Measurements from ENCODE around the gene POLR2E. TPM values are rescaled to one million over a fixed set of nuclear protein-coding genes. Genes with fewer than 3 reads are reported as not detected.

Gene POLR2E
- total RNA-seq, 1 experiment from 2014 or later: 261 TPM

DNA sequence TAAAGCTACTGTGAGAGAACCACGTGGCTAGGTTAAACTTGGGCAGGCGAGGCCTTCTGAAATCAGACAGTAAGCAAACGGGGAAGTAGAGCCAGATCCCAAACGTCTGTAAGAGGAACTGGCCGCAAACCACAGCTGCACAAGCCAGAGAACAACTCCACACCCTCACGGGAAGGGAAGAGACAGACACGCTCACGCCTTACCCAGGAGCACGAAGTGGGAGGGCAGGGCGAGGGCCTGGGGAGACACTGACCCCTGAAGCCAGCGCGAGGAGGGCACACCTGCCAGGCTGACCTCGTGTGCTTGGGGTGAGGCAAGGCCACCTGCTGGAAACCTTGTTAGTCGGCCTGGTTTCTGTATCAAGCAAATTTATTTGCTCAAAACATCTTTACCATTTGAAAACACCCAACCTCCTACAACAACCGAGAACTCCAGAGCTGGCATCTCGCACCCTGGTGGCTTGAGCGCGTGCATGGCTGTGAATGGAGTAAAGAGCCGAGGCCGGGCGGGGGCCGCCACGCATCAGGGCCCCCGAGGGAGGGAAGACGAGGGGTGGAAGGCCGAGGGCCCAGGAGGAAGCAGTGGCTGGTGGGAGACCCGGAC is 7.3 kb downstream of the POLR2E start:
- Histone ChIP-seq H3K79me1 (ENCODE audit: insufficient read depth, low read depth, low read length, poor library complexity, severe bottlenecking) (no peaks in the 10 kb centered on the region), H3K79me2 (ENCODE audit: insufficient read depth, low read length) (no peaks in the 10 kb centered on the region), H4K20me1 (ENCODE audit: control insufficient read depth, insufficient read depth, insufficient read length) (no peaks in the 10 kb centered on the region), H3K18ac (ENCODE audit: insufficient read length, low read depth, low read length) (no peak overlapping the region), H2BK20ac (ENCODE audit: low read depth, low read length, poor library complexity, severe bottlenecking) (no peak overlapping the region), H3K23me2 (ENCODE audit: insufficient read length, low read depth, low read length, poor library complexity, severe bottlenecking) (no peaks in the 10 kb centered on the region), H2BK15ac (ENCODE audit: low read depth, low read length) (no peak overlapping the region), H3K4me2 (ENCODE audit: insufficient read depth, insufficient read length, low read length) (no peak overlapping the region), H2AK5ac (ENCODE audit: insufficient read length, low read length) (no peak overlapping the region), H2AFZ (ENCODE audit: low read length) (no peak overlapping the region), H3K23ac (ENCODE audit: insufficient read length, low read depth, low read length) (no peak overlapping the region), H3K4me1 (ENCODE audit: insufficient read depth, low read length) (no peaks in the 10 kb centered on the region), H2BK120ac (ENCODE audit: low read depth, low read length, poor library complexity, severe bottlenecking) (no peak overlapping the region), H2BK5ac (ENCODE audit: insufficient read length, low read length) (peak overlapping the region; percentile 32), H3K9ac (ENCODE audit: extremely low read depth, insufficient read length, low read length) (no peak overlapping the region), H3K9me3 (ENCODE audit: control insufficient read depth, low read depth, low read length) (no peaks in the 10 kb centered on the region), H4K8ac (replicated peaks; ENCODE audit: insufficient read length, low read depth, low read length) (no peak overlapping the region), H3K4ac (ENCODE audit: low read depth, low read length) (no peak overlapping the region), H3K27ac (ENCODE audit: insufficient read length, low read depth, low read length) (no peak overlapping the region), H4K91ac (ENCODE audit: insufficient read length, low read depth, low read length) (no peak overlapping the region), H2BK12ac (ENCODE audit: insufficient read length, low read depth, low read length) (no peak overlapping the region), H3K56ac (ENCODE audit: insufficient read length, low read depth, low read length) (no peak overlapping the region), H3K14ac (ENCODE audit: insufficient read depth, low read length) (no peak overlapping the region), H4K5ac (ENCODE audit: insufficient read length, low read depth, low read length) (no peak overlapping the region), H3T11ph (ENCODE audit: low read length) (no peak overlapping the region), H3K27me3 (ENCODE audit: insufficient read depth, low read length) (no peaks in the 10 kb centered on the region)
- WGBS (ENCODE audit: extremely low coverage, insufficient read length, low lambda C conversion rate): no CpG with 5 or more reads among the region's 27 CpGs
- H3K4me3 Mint-ChIP-seq: no peak overlapping the region
- DNase-seq: no peak
- 0 out of 4 replicates have a peak, but pooled peaks cover 0 to 2% of the 10 kb centered on the region in 2 experiments for H3K4me1 Mint-ChIP-seq
- H3K9me3 Mint-ChIP-seq: no peaks in the 10 kb centered on the region
- H3K36me3 Mint-ChIP-seq (ENCODE audit: insufficient read depth in 1 of 3, low read depth in 3 of 3): peaks cover 16 to 53% (median 47%) of the 10 kb centered on the region in 3 experiments; a peak in 6 of 7 replicates
- H3K27me3 Mint-ChIP-seq (ENCODE audit: low read depth): no peaks in the 10 kb centered on the region
- H3K27ac Mint-ChIP-seq: peak overlapping the region in 2 of 3 experiments; percentile 61 to 94; a peak in 4 of 7 replicates
- TF ChIP-seq, protein P1, sequence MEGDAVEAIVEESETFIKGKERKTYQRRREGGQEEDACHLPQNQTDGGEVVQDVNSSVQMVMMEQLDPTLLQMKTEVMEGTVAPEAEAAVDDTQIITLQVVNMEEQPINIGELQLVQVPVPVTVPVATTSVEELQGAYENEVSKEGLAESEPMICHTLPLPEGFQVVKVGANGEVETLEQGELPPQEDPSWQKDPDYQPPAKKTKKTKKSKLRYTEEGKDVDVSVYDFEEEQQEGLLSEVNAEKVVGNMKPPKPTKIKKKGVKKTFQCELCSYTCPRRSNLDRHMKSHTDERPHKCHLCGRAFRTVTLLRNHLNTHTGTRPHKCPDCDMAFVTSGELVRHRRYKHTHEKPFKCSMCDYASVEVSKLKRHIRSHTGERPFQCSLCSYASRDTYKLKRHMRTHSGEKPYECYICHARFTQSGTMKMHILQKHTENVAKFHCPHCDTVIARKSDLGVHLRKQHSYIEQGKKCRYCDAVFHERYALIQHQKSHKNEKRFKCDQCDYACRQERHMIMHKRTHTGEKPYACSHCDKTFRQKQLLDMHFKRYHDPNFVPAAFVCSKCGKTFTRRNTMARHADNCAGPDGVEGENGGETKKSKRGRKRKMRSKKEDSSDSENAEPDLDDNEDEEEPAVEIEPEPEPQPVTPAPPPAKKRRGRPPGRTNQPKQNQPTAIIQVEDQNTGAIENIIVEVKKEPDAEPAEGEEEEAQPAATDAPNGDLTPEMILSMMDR (conservative IDR thresholded peaks at IDR 0.05): no peak
